ENCODE data around the gene PPP5C. TPM values are rescaled to one million over a fixed set of nuclear protein-coding genes. Genes with fewer than 3 reads are reported as not detected.

PPP5C gene
- total RNA-seq, 2 donors from 2014 or later = 46.0 to 87.5 TPM

- no peak for TF ChIP-seq CTCF (IDR thresholded peaks at IDR 0.05)
- Histone ChIP-seq H3K4me3 (no peak overlapping the region), H3K36me3 (no peaks in the 10 kb centered on the region), H3K27ac (peak overlapping the region; percentile 48), H3K9me3 (no peaks in the 10 kb centered on the region), H3K27me3 (no peaks in the 10 kb centered on the region), H3K4me1 (peaks cover 13% of the 10 kb centered on the region), H3K9ac (ENCODE audit: low read depth in 2 of 2, low read length in 2 of 2) (peak overlapping the region in 1 of 2 donors; percentile 51)
- intact Hi-C loops (cut with DNase I) = no loop called here
- DNase-seq = no peak
Observed at GRCh38 chr19:46303322-46303690, 43.6 kb upstream of the PPP5C start.

GRCh38 chr19:46303691-46304397 is 43.0 kb upstream of the PPP5C start:
- Histone ChIP-seq H3K4me1 (peaks cover 9% of the 10 kb centered on the region), H3K4me3 (no peak overlapping the region), H3K9me3 (no peaks in the 10 kb centered on the region), H3K9ac (ENCODE audit: low read depth in 2 of 2, low read length in 2 of 2) (peak overlapping the region in 1 of 2 donors; percentile 51), H3K36me3 (no peaks in the 10 kb centered on the region), H3K27ac (peak overlapping the region; percentile 48), H3K27me3 (no peaks in the 10 kb centered on the region)
- peak; percentile 98 for DNase-seq
- no peak for TF ChIP-seq CTCF (IDR thresholded peaks at IDR 0.05)
- intact Hi-C loops (cut with DNase I) = no loop called here

- H3K4me1 ChIP-seq = no peaks in the 10 kb centered on the region
- no peak for DNase-seq
- no peaks in the 10 kb centered on the region for H3K36me3 ChIP-seq
- H3K27ac ChIP-seq = no peak overlapping the region
- no peaks in the 10 kb centered on the region for H3K27me3 ChIP-seq
- intact Hi-C loops (cut with DNase I) = no loop called here
- H3K9ac ChIP-seq (ENCODE audit: low read depth in 2 of 2, low read length in 2 of 2) = no peak overlapping the region
- no peak for TF ChIP-seq CTCF (IDR thresholded peaks at IDR 0.05)
- no peaks in the 10 kb centered on the region for H3K9me3 ChIP-seq
- no peak overlapping the region for H3K4me3 ChIP-seq
Observed at GRCh38 chr19:46306501-46306900, 40.4 kb upstream of the PPP5C start.

GRCh38 chr19:46308510-46308909 is 38.4 kb upstream of the PPP5C start:
- no peak for TF ChIP-seq CTCF (IDR thresholded peaks at IDR 0.05)
- no peak overlapping the region for H3K9ac ChIP-seq (ENCODE audit: low read depth in 2 of 2, low read length in 2 of 2)
- H3K36me3 ChIP-seq = no peaks in the 10 kb centered on the region
- H3K9me3 ChIP-seq = no peaks in the 10 kb centered on the region
- no peak overlapping the region for H3K27ac ChIP-seq
- H3K27me3 ChIP-seq = no peaks in the 10 kb centered on the region
- intact Hi-C loops (cut with DNase I) = no loop called here
- DNase-seq = no peak
- H3K4me1 ChIP-seq = no peaks in the 10 kb centered on the region
- H3K4me3 ChIP-seq = no peak overlapping the region

- intact Hi-C loops (cut with DNase I) = no loop called here
- no peak overlapping the region for H3K9ac ChIP-seq (ENCODE audit: low read depth in 2 of 2, low read length in 2 of 2)
- no peak for DNase-seq
- no peak overlapping the region for H3K27ac ChIP-seq
- no peaks in the 10 kb centered on the region for H3K9me3 ChIP-seq
- TF ChIP-seq CTCF (IDR thresholded peaks at IDR 0.05) = no peak
- no peaks in the 10 kb centered on the region for H3K36me3 ChIP-seq
- H3K27me3 ChIP-seq = no peaks in the 10 kb centered on the region
- no peak overlapping the region for H3K4me3 ChIP-seq
- H3K4me1 ChIP-seq = no peaks in the 10 kb centered on the region
Observed at GRCh38 chr19:46309056-46309455, 37.8 kb upstream of the PPP5C start.
